CD4-positive, alpha-beta T cell (primary cell): ENCODE data around the gene SNX33. TPM values are rescaled to one million over a fixed set of nuclear protein-coding genes. Genes with fewer than 3 reads are reported as not detected.

Source experiments
- ATAC-seq: fragments of 200-7000 bp; cut with Tn5 transposase; one replicate; pipeline ENCODE4 v1.10.0; 2022; ENCODE audit warnings: mild to moderate bottlenecking; ENCODE audit not compliant: poor library complexity
- CTCF ChIA-PET: fragments of 350-600 bp; sonication (Branson Sonifier 250); formaldehyde crosslinking; loops from one replicate; lab custom pipeline; 2021; ENCODE audit warnings: antibody characterized with exemption, inconsistent platforms; lab: Charles Lee
- POLR2A ChIA-PET: fragments of 350-600 bp; sonication (Branson Sonifier 250); formaldehyde crosslinking; loops from one replicate; lab custom pipeline; 2021; ENCODE audit warnings: antibody characterized with exemption, inconsistent platforms; lab: Charles Lee
- DNase-seq, 14 experiments: peaks; one replicate each; pipeline ENCODE4 v3.0.0-alpha.2; 2013 to 2020; ENCODE audit warnings: mixed read lengths in 2 of 14
- H3K27ac ChIP-seq, 2 donors: one replicate each; pipeline versions ENCODE4 v1.5.1 to v1.7.0; 2013; ENCODE audit warnings: low read length in 2 of 2, low read depth in 1 of 2, mild to moderate bottlenecking in 1 of 2
- H3K27me3 ChIP-seq, 2 experiments: 1 replicate in 1 of 2; 2 replicates in 1 of 2; pipeline versions ENCODE4 v1.6.1 to v1.7.0; 2013; ENCODE audit warnings: low read length in 2 of 2, control low read depth in 1 of 2, mild to moderate bottlenecking in 1 of 2, moderate library complexity in 1 of 2; ENCODE audit not compliant: insufficient read depth in 2 of 2, control insufficient read depth in 1 of 2
- H3K36me3 ChIP-seq: one replicate; pipeline ENCODE4 v1.6.1; 2013; ENCODE audit warnings: low read length, control low read depth; ENCODE audit not compliant: insufficient read depth
- H3K4me1 ChIP-seq: one replicate; pipeline ENCODE4 v1.6.1; 2013; ENCODE audit warnings: low read length, control low read depth; ENCODE audit not compliant: insufficient read depth
- H3K4me3 ChIP-seq: one replicate; pipeline ENCODE4 v1.5.1; 2013; ENCODE audit warnings: mild to moderate bottlenecking, low read length, moderate library complexity
- H3K9me3 ChIP-seq, 2 experiments: 1 replicate in 1 of 2; 2 replicates in 1 of 2; pipeline versions ENCODE4 v1.6.1 to v1.7.0; 2013; ENCODE audit warnings: low read length in 2 of 2, mild to moderate bottlenecking in 2 of 2, control low read depth in 1 of 2, moderate library complexity in 1 of 2; ENCODE audit not compliant: control insufficient read depth in 1 of 2, insufficient read depth in 1 of 2
- H3K27ac Mint-ChIP-seq: one replicate; pipeline ENCODE4 v1.8.0; 2020; ENCODE audit warnings: mixed read lengths
- H3K27me3 Mint-ChIP-seq: one replicate; pipeline ENCODE4 v1.8.0; 2021; ENCODE audit warnings: mixed read lengths
- H3K36me3 Mint-ChIP-seq: one replicate; pipeline ENCODE4 v1.8.0; 2021; ENCODE audit warnings: low read depth, mixed read lengths
- H3K4me1 Mint-ChIP-seq: one replicate; pipeline ENCODE4 v1.8.0; 2021; ENCODE audit warnings: low read depth, mixed read lengths
- H3K4me3 Mint-ChIP-seq: one replicate; pipeline ENCODE4 v1.8.0; 2020; ENCODE audit warnings: mild to moderate bottlenecking, mixed read lengths
- H3K9me3 Mint-ChIP-seq: one replicate; pipeline ENCODE4 v1.8.0; 2020; ENCODE audit warnings: mixed read lengths
- CTCF ChIP-seq: fragments of 200-600 bp; IDR thresholded peaks from one replicate; pipeline ENCODE4 v1.8.0; 2022; ENCODE audit warnings: antibody characterized with exemption, mild to moderate bottlenecking
- intact Hi-C, 2 experiments: fragments of 100-400 bp; cut with DNase I in 1 of 2; cut with micrococcal nuclease in 1 of 2; formaldehyde crosslinking; loops; one replicate each; pipeline versions ENCODE4 v1.15.1 to v1.9.0; 2023 to 2025; cut with DNase I, micrococcal nuclease
- total RNA-seq, 174 experiments: library from RNA in 2 of 174; stranded (reverse) in 2 of 174; gene quantifications; one replicate each; pipeline ENCODE4 v1.2.3 and lab custom pipeline; 2021 to 2026

The SNX33 gene
- total RNA-seq, 2 experiments from 2014 or later = 0.59 to 0.82 TPM

GRCh38 chr15:75656331-75656730 is 8.6 kb downstream of the SNX33 start:
- no peak overlapping the region for H3K27ac Mint-ChIP-seq
- peaks cover 4% of the 10 kb centered on the region for H3K4me1 Mint-ChIP-seq
- H3K4me3 Mint-ChIP-seq = no peak overlapping the region
- H3K4me3 ChIP-seq = no peak overlapping the region
- H3K27me3 Mint-ChIP-seq = no peaks in the 10 kb centered on the region
- peaks cover 12% of the 10 kb centered on the region for H3K4me1 ChIP-seq
- POLR2A ChIA-PET = no interaction called here
- CTCF ChIA-PET = no interaction called here
- no peaks in the 10 kb centered on the region for H3K36me3 ChIP-seq
- ATAC-seq (no peak), DNase-seq (no peak)
- intact Hi-C loops = no loop called here
- no peak for TF ChIP-seq CTCF
- no peak overlapping the region for H3K27ac ChIP-seq
- H3K36me3 Mint-ChIP-seq = no peaks in the 10 kb centered on the region
- no peaks in the 10 kb centered on the region for H3K27me3 ChIP-seq
- no peaks in the 10 kb centered on the region for H3K9me3 ChIP-seq
- H3K9me3 Mint-ChIP-seq = no peaks in the 10 kb centered on the region

- Histone ChIP-seq H3K36me3 (no peaks in the 10 kb centered on the region), H3K27me3 (no peaks in the 10 kb centered on the region), H3K4me3 (no peak overlapping the region), H3K9me3 (no peaks in the 10 kb centered on the region), H3K27ac (no peak overlapping the region), H3K4me1 (peaks cover 7% of the 10 kb centered on the region)
- Mint-ChIP-seq H3K4me3 (no peak overlapping the region), H3K9me3 (no peaks in the 10 kb centered on the region), H3K27ac (no peak overlapping the region), H3K4me1 (peaks cover 3% of the 10 kb centered on the region), H3K27me3 (no peaks in the 10 kb centered on the region), H3K36me3 (no peaks in the 10 kb centered on the region)
- ChIA-PET POLR2A (no interaction called here), CTCF (no interaction called here)
- intact Hi-C loops = no loop called here
- DNase-seq (no peak), ATAC-seq (no peak)
- no peak for TF ChIP-seq CTCF
Observed at GRCh38 chr15:75656813-75657212, 9.1 kb downstream of the SNX33 start.

GRCh38 chr15:75659141-75659771 is 11.5 kb downstream of the SNX33 start:
- POLR2A ChIA-PET = no interaction called here
- Histone ChIP-seq H3K27ac (no peak overlapping the region), H3K4me1 (no peaks in the 10 kb centered on the region), H3K9me3 (no peaks in the 10 kb centered on the region), H3K27me3 (no peaks in the 10 kb centered on the region), H3K4me3 (no peak overlapping the region), H3K36me3 (no peaks in the 10 kb centered on the region)
- CTCF ChIA-PET = no interaction called here
- no peaks in the 10 kb centered on the region for H3K9me3 Mint-ChIP-seq
- no peak overlapping the region for H3K4me3 Mint-ChIP-seq
- no peak for ATAC-seq
- H3K36me3 Mint-ChIP-seq = no peaks in the 10 kb centered on the region
- no peaks in the 10 kb centered on the region for H3K27me3 Mint-ChIP-seq
- H3K4me1 Mint-ChIP-seq = no peaks in the 10 kb centered on the region
- no peak for TF ChIP-seq CTCF
- no peak for DNase-seq
- intact Hi-C loops = no loop called here
- no peak overlapping the region for H3K27ac Mint-ChIP-seq
